Measurements from ENCODE around the gene MYO1G.

GRCh38 chr7:44979481-44980392 is 922 bp upstream of the MYO1G start:
- no peak for TF ChIP-seq RBBP5 (IDR thresholded peaks at IDR 0.05; ENCODE audit: borderline replicate concordance, insufficient read depth, low read length, poor library complexity, severe bottlenecking)
- no peak for TF ChIP-seq ZNF253 (CRISPR knock-in tag; conservative IDR thresholded peaks at IDR 0.05)
- TF ChIP-seq SETDB1 (IDR thresholded peaks at IDR 0.05; ENCODE audit: low read length), result no peak
- no peak for TF ChIP-seq POLR2A (conservative IDR thresholded peaks at IDR 0.05)
- TF ChIP-seq ZFX (CRISPR knock-in tag; IDR thresholded peaks at IDR 0.05), result no peak
- TF ChIP-seq KLF10 (CRISPR knock-in tag; IDR thresholded peaks at IDR 0.05), result no peak
- peak; percentile 4 to 25 (median 18); a peak in 1 of 6 replicates for TF ChIP-seq CTCF (IDR thresholded peaks at IDR 0.05 in 2 of 3, conservative IDR thresholded peaks at IDR 0.05 in 1 of 3; ENCODE audit: insufficient read depth in 2 of 3, low read depth in 1 of 3, low read length in 3 of 3)
- TF ChIP-seq FOS (IDR thresholded peaks at IDR 0.05; ENCODE audit: extremely low read depth, insufficient read length), result no peak
